ENCODE data around the gene ARHGEF11. TPM values are rescaled to one million over a fixed set of nuclear protein-coding genes. Genes with fewer than 3 reads are reported as not detected.
A peak's percentile ranks its signal among the peaks of the same experiment; 100 is the strongest.

Gene ARHGEF11
- total and polyA plus RNA-seq, 10 donors = 3.4 to 65.3 (median 42.7) TPM

GRCh38 chr1:156898971-156899664, 146.4 kb downstream of the ARHGEF11 start:
- peak overlapping the region in 6 of 8 donors; percentile 68 to 90 (median 78) for H3K27ac ChIP-seq
- H3K27me3 ChIP-seq (replicated peaks in 1 of 7) = peaks cover 0 to 47% (median 0%) of the 10 kb centered on the region in 7 donors
- intact Hi-C loops (cut with DNase I; ENCODE audit: low total_unique reads) = no loop called here
- TF ChIP-seq POLR2A (IDR thresholded peaks at IDR 0.05) (no peak), POLR2AphosphoS5 (IDR thresholded peaks at IDR 0.05) (no peak)
- TF ChIP-seq, protein P1, sequence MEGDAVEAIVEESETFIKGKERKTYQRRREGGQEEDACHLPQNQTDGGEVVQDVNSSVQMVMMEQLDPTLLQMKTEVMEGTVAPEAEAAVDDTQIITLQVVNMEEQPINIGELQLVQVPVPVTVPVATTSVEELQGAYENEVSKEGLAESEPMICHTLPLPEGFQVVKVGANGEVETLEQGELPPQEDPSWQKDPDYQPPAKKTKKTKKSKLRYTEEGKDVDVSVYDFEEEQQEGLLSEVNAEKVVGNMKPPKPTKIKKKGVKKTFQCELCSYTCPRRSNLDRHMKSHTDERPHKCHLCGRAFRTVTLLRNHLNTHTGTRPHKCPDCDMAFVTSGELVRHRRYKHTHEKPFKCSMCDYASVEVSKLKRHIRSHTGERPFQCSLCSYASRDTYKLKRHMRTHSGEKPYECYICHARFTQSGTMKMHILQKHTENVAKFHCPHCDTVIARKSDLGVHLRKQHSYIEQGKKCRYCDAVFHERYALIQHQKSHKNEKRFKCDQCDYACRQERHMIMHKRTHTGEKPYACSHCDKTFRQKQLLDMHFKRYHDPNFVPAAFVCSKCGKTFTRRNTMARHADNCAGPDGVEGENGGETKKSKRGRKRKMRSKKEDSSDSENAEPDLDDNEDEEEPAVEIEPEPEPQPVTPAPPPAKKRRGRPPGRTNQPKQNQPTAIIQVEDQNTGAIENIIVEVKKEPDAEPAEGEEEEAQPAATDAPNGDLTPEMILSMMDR (IDR thresholded peaks at IDR 0.05 in 8 of 11, conservative IDR thresholded peaks at IDR 0.05 in 3 of 11) = no peak
- no peaks in the 10 kb centered on the region for H3K9me3 ChIP-seq
- no peak for DNase-seq
- 69 to 79% (median 77%) methylated on average over 12 of the region's 12 CpGs for WGBS, 5 donors
- H3K36me3 ChIP-seq = no peaks in the 10 kb centered on the region
- H3K4me3 ChIP-seq = no peak overlapping the region
- peaks cover 7 to 100% (median 57%) of the 10 kb centered on the region in 6 donors for H3K4me1 ChIP-seq

GRCh38 chr1:156898161-156898566, 147.4 kb downstream of the ARHGEF11 start:
- peaks cover 0 to 57% (median 9%) of the 10 kb centered on the region in 7 donors for H3K27me3 ChIP-seq (replicated peaks in 1 of 7)
- WGBS, 5 donors = 3 to 8% (median 7%) methylated on average over 7 to 13 of the region's 13 CpGs
- peak overlapping the region in 7 of 8 donors; percentile 68 to 90 (median 73) for H3K27ac ChIP-seq
- intact Hi-C loops (cut with DNase I; ENCODE audit: low total_unique reads) = no loop called here
- TF ChIP-seq POLR2AphosphoS5 (IDR thresholded peaks at IDR 0.05) = peak; percentile 72 to 86 (median 76)
- TF ChIP-seq, protein P1 (IDR thresholded peaks at IDR 0.05 in 8 of 11, conservative IDR thresholded peaks at IDR 0.05 in 3 of 11) = no peak
- TF ChIP-seq POLR2A (IDR thresholded peaks at IDR 0.05) = no peak
- no peaks in the 10 kb centered on the region for H3K9me3 ChIP-seq
- H3K36me3 ChIP-seq = no peaks in the 10 kb centered on the region
- peaks cover 9 to 100% (median 61%) of the 10 kb centered on the region in 6 donors for H3K4me1 ChIP-seq
- peak overlapping the region in 1 of 8 donors; percentile 3 for H3K4me3 ChIP-seq
- peak; percentile 85 for DNase-seq

DNA sequence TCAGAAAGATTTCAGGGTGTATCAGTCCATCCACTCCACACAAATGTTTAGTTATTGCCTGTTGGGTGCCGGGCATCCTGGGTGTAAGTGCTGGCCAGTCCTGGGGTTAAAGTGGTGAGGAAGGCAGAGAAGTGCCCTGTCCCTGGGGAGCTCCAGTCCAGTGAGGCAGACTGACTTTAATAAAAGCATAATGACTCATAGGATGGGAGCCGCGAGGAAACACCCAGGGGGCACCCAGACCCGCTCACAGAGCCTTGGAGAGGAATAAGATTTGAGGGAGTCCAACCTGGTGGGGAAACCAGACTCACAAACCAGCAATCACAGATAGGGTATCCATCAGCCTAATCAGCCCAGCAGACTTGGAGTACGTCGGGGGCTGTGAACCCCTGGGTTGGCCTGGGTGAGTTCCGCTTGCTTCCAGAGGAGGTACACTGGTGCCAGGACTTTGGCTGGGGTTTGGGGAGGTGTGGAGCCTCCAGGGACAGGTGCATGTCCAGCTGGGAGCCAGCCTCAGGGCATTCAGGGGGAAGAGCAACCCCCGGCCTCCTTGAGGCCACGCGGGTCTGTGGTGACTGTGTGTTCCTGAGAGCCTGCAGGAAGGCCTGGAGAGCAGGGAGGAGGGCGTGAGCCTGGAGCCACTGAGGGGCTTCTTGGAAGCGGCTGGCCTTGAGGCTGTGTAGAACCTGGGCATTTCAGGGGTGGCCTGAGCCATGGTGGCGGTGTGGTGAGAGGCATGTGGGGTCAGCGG, 148.3 kb downstream of the ARHGEF11 start:
- Histone ChIP-seq H3K4me1 (peaks cover 13 to 100% (median 67%) of the 10 kb centered on the region in 6 donors), H3K4me3 (no peak overlapping the region), H3K27ac (peak overlapping the region in 7 of 8 donors; percentile 68 to 90 (median 73)), H3K36me3 (no peaks in the 10 kb centered on the region), H3K9me3 (no peaks in the 10 kb centered on the region), H3K27me3 (replicated peaks in 1 of 7) (peaks cover 0 to 66% (median 13%) of the 10 kb centered on the region in 7 donors)
- intact Hi-C loops (cut with DNase I; ENCODE audit: low total_unique reads) = no loop called here
- no peak for DNase-seq
- 75 to 82% (median 77%) methylated on average over 11 to 14 of the region's 14 CpGs for WGBS, 5 donors
- TF ChIP-seq, protein P1 (IDR thresholded peaks at IDR 0.05 in 8 of 11, conservative IDR thresholded peaks at IDR 0.05 in 3 of 11) = no peak
- TF ChIP-seq POLR2AphosphoS5 (IDR thresholded peaks at IDR 0.05) (no peak), POLR2A (IDR thresholded peaks at IDR 0.05) (no peak)

All from spleen (tissue), 11 donors.